Muscle of arm (tissue), 12 donors: ENCODE results near the gene CCR5. TPM values are rescaled to one million over a fixed set of nuclear protein-coding genes. Genes with fewer than 3 reads are reported as not detected.

ENCODE experiments used
- DNase-seq: peaks from one replicate; pipeline ENCODE4 v3.0.0-alpha.2; 2013
- polyA plus RNA-seq, 12 donors: library from polyadenylated mRNA; unstranded; fragments of 120-200 nt; gene quantifications; one replicate each; pipeline ENCODE4 v1.2.1, GENCODE V29; 2013; ENCODE audit not compliant: insufficient read length in 12 of 12

Gene CCR5
- polyA plus RNA-seq, 12 donors = 0.25 to 0.73 (median 0.33) TPM; not detected in 2

GRCh38 chr3:46356909-46357308 lies 13.8 kb upstream of the CCR5 start:
- DNase-seq = no peak

GRCh38 chr3:46358466-46358865 lies 12.3 kb upstream of the CCR5 start:
- no peak for DNase-seq

DNA sequence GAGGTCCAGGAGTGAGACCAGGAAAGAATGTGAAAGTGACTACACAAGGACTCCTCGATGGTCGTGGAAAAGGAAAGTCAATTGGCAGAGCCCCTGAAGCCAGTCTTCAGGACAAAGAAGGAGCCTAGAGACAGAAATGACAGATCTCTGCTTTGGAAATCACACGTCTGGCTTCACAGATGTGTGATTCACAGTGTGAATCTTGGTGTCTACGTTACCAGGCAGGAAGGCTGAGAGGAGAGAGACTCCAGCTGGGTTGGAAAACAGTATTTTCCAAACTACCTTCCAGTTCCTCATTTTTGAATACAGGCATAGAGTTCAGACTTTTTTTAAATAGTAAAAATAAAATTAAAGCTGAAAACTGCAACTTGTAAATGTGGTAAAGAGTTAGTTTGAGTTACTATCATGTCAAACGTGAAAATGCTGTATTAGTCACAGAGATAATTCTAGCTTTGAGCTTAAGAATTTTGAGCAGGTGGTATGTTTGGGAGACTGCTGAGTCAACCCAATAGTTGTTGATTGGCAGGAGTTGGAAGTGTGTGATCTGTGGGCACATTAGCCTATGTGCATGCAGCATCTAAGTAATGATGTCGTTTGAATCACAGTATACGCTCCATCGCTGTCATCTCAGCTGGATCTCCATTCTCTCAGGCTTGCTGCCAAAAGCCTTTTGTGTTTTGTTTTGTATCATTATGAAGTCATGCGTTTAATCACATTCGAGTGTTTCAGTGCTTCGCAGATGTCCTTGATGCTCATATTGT lies 10.8 kb upstream of the CCR5 start:
- DNase-seq = peak; percentile 30

- DNase-seq = no peak
Observed at GRCh38 chr3:46360907-46361306, 9.8 kb upstream of the CCR5 start.

GRCh38 chr3:46361408-46362283 lies 9.1 kb upstream of the CCR5 start:
- no peak for DNase-seq

- DNase-seq = no peak
Observed at GRCh38 chr3:46365041-46365440, 5.7 kb upstream of the CCR5 start.

GRCh38 chr3:46365737-46366524 lies 4.8 kb upstream of the CCR5 start:
- no peak for DNase-seq

DNA sequence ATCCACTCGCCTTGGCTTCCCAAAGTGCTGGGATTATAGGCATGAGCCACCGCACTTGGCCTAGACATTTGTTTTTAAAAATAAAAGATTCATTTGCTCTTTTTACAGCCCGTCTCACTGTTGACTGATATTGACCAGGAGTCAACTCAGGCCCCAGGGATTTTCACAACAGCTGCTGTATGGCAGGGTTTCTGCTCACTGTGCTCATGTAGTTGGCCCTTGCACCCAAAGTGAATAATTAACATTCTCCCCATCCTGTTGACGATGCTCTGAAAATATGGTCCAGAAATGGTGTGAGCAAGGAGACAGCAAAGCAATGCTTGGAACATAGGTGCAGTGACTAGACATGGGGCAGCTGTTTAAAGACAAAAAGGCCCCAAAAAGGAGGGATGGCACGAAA lies 2.9 kb upstream of the CCR5 start:
- DNase-seq = no peak

- peak; percentile 31 for DNase-seq
Observed at GRCh38 chr3:46368569-46368968, 2.2 kb upstream of the CCR5 start.

DNA sequence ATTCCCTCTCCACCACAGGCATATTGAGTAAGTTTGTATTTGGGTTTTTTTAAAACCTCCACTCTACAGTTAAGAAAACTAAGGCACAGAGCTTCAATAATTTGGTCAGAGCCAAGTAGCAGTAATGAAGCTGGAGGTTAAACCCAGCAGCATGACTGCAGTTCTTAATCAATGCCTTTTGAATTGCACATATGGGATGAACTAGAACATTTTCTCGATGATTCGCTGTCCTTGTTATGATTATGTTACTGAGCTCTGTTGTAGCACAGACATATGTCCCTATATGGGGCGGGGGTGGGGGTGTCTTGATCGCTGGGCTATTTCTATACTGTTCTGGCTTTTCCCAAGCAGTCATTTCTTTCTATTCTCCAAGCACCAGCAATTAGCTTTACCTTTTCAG lies 1.6 kb upstream of the CCR5 start:
- DNase-seq = no peak

DNA sequence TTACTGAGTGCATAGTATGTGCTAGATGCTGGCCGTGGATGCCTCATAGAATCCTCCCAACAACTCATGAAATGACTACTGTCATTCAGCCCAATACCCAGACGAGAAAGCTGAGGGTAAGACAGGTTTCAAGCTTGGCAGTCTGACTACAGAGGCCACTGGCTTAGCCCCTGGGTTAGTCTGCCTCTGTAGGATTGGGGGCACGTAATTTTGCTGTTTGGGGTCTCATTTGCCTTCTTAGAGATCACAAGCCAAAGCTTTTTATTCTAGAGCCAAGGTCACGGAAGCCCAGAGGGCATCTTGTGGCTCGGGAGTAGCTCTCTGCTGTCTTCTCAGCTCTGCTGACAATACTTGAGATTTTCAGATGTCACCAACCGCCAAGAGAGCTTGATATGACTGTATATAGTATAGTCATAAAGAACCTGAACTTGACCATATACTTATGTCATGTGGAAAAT lies 1.0 kb upstream of the CCR5 start:
- no peak for DNase-seq

GRCh38 chr3:46371519-46372340 lies 984 bp downstream of the CCR5 start:
- no peak for DNase-seq

DNA sequence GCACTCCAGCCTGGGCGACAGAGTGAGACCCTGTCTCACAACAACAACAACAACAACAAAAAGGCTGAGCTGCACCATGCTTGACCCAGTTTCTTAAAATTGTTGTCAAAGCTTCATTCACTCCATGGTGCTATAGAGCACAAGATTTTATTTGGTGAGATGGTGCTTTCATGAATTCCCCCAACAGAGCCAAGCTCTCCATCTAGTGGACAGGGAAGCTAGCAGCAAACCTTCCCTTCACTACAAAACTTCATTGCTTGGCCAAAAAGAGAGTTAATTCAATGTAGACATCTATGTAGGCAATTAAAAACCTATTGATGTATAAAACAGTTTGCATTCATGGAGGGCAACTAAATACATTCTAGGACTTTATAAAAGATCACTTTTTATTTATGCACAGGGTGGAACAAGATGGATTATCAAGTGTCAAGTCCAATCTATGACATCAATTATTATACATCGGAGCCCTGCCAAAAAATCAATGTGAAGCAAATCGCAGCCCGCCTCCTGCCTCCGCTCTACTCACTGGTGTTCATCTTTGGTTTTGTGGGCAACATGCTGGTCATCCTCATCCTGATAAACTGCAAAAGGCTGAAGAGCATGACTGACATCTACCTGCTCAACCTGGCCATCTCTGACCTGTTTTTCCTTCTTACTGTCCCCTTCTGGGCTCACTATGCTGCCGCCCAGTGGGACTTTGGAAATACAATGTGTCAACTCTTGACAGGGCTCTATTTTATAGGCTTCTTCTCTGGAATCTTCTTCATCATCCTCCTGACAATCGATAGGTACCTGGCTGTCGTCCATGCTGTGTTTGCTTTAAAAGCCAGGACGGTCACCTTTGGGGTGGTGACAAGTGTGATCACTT lies 2.0 kb downstream of the CCR5 start:
- DNase-seq = no peak

DNA sequence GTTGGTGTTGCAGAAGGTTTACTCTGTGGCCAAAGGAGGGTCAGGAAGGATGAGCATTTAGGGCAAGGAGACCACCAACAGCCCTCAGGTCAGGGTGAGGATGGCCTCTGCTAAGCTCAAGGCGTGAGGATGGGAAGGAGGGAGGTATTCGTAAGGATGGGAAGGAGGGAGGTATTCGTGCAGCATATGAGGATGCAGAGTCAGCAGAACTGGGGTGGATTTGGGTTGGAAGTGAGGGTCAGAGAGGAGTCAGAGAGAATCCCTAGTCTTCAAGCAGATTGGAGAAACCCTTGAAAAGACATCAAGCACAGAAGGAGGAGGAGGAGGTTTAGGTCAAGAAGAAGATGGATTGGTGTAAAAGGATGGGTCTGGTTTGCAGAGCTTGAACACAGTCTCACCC lies 4.0 kb downstream of the CCR5 start:
- DNase-seq = no peak

- no peak for DNase-seq
Observed at GRCh38 chr3:46375218-46375617, 4.5 kb downstream of the CCR5 start.

DNA sequence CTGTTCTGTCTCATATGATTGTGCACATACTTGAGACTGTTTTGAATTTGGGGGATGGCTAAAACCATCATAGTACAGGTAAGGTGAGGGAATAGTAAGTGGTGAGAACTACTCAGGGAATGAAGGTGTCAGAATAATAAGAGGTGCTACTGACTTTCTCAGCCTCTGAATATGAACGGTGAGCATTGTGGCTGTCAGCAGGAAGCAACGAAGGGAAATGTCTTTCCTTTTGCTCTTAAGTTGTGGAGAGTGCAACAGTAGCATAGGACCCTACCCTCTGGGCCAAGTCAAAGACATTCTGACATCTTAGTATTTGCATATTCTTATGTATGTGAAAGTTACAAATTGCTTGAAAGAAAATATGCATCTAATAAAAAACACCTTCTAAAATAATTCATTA lies 5.1 kb downstream of the CCR5 start:
- DNase-seq = no peak

DNA sequence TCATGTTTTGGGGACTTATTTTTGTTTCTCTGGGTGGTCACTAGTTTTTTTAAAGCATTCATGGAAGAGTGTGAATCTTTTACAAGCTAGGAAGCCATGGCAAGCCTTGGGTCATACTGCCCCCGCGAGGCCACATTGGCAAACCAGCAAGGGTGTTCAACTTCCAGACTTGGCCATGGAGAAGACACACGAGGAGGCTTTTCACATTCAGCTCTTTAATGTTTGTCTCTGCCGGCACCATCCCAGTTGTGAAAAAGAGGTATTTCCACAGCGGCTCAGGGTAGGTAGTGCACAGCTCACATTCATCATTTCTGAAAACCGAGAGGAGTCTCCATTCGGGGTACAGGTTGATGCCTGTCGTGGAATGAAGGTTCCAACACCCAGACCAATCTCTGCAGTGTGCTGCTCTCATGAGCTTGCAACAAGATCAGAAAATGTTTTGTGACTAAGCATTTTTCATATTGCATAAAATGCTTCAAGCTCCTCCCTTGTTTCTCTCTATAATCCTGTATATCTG lies 7.7 kb downstream of the CCR5 start:
- DNase-seq = peak; percentile 32

- no peak for DNase-seq
Observed at GRCh38 chr3:46380471-46381221, 9.9 kb downstream of the CCR5 start.

- no peak for DNase-seq
Observed at GRCh38 chr3:46381625-46382024, 10.9 kb downstream of the CCR5 start.
